HEK293 (cell line): ENCODE measurements around the gene THRA.

Experiments
- CTCF ChIP-seq: fragments of 450-650 bp; formaldehyde crosslinking; IDR thresholded peaks from 2 replicates; pipeline ENCODE4 v1.5.1; 2016; ENCODE audit warnings: missing biosample characterization, missing genetic modification characterization
- KLF17 ChIP-seq: fragments of 450-650 bp; formaldehyde crosslinking; IDR thresholded peaks from 2 replicates; pipeline ENCODE4 v1.5.1; 2016; ENCODE audit warnings: missing biosample characterization, missing genetic modification characterization
- ZBTB49 ChIP-seq: fragments of 450-650 bp; formaldehyde crosslinking; IDR thresholded peaks from 2 replicates; pipeline ENCODE4 v1.5.1; 2016; ENCODE audit warnings: missing biosample characterization, missing genetic modification characterization, low read depth
- ZNF324 ChIP-seq: fragments of 450-650 bp; formaldehyde crosslinking; IDR thresholded peaks from 2 replicates; pipeline ENCODE4 v1.5.1; 2016; ENCODE audit warnings: missing biosample characterization, missing genetic modification characterization
- ZNF37A ChIP-seq: fragments of 450-650 bp; IDR thresholded peaks from 2 replicates; pipeline ENCODE4 v1.5.1; 2018; ENCODE audit warnings: missing biosample characterization, missing genetic modification characterization
- ZNF610 ChIP-seq: fragments of 450-650 bp; formaldehyde crosslinking; IDR thresholded peaks from 2 replicates; pipeline ENCODE4 v1.5.1; 2016; ENCODE audit warnings: missing biosample characterization, missing genetic modification characterization, borderline replicate concordance
- ZNF792 ChIP-seq: fragments of 450-650 bp; formaldehyde crosslinking; IDR thresholded peaks from 2 replicates; pipeline ENCODE4 v1.5.1; 2016; ENCODE audit warnings: missing biosample characterization, missing genetic modification characterization

- no peak for TF ChIP-seq CTCF (tag by site-specific recombination)
- TF ChIP-seq ZNF610 (tag by site-specific recombination) = no peak
- no peak for TF ChIP-seq ZNF37A (tag by site-specific recombination)
- no peak for TF ChIP-seq KLF17 (tag by site-specific recombination)
- TF ChIP-seq ZNF792 (tag by site-specific recombination) = no peak
- TF ChIP-seq ZBTB49 (tag by site-specific recombination) = no peak
- TF ChIP-seq ZNF324 = no peak
These were observed 4.5 kb upstream of the THRA start for GRCh38 chr17:40058186-40058784.
